Pancreas (tissue), 10 donors: ENCODE data around the gene PRRT1. TPM values are rescaled to one million over a fixed set of nuclear protein-coding genes. Genes with fewer than 3 reads are reported as not detected.

Source experiments
- ATAC-seq, 4 donors: fragments of 200-7000 bp; cut with Tn5 transposase; one replicate each; pipeline versions ENCODE4 v1.8.0 to v1.9.1; 2020; ENCODE audit warnings: mild to moderate bottlenecking in 4 of 4, moderate library complexity in 4 of 4
- DNase-seq, 6 donors: peaks; one replicate each; pipeline ENCODE4 v3.0.0-alpha.2; 2020
- FAIRE-seq: peaks from 2 replicates; lab custom pipeline; 2012; peaks lifted over from hg19 to GRCh38; lab: Jason Lieb, UNC
- H3K27ac ChIP-seq, 4 donors: fragments of 200-600 bp; sonication (generic); 1 replicate in 3 of 4; 2 replicates in 1 of 4; pipeline versions ENCODE4 v1.5.0 to v1.8.0; 2020
- H3K27me3 ChIP-seq, 4 donors: fragments of 200-600 bp; one replicate each; pipeline ENCODE4 v1.8.0; 2021
- H3K36me3 ChIP-seq, 3 donors: fragments of 200-600 bp; sonication (generic) in 1 of 3; one replicate each; pipeline versions ENCODE4 v1.5.0 to v1.8.0; 2020 to 2021
- H3K4me1 ChIP-seq, 3 donors: fragments of 200-600 bp; one replicate each; pipeline ENCODE4 v1.8.0; 2021
- H3K4me3 ChIP-seq, 4 donors: fragments of 200-600 bp; sonication (generic) in 2 of 4; one replicate each; pipeline versions ENCODE4 v1.5.0 to v1.8.0; 2020 to 2021
- H3K9me3 ChIP-seq, 4 donors: fragments of 200-600 bp; one replicate each; pipeline ENCODE4 v1.8.0; 2021
- WGBS, 2 donors: extraction: QIAGEN DNeasy Blood & Tissue Kit; methylation state at CpG; one replicate each; pipeline ENCODE4 v1.1.7; 2013; 5-methylcytosine and 5-hydroxymethylcytosine counted together
- intact Hi-C, 3 donors: fragments of 100-400 bp; cut with DNase I; formaldehyde crosslinking; loops; one replicate each; pipeline versions ENCODE4 v1.11.1 to v1.14.2; 2022
- polyA plus RNA-seq, 2 donors: library from polyadenylated mRNA; stranded (reverse); fragments of 200-250 nt; gene quantifications; one replicate each; pipeline ENCODE4 v1.2.3, GENCODE V29; 2013
- total RNA-seq, 6 donors: library from RNA; stranded (reverse); fragmentation: NEBNext Ultra II Directional in 4 of 6; extraction: Animal tissue kit (Norgen Biotek cat#: 25700) in 4 of 6; gene quantifications; one replicate each; pipeline versions ENCODE4 v1.2.1 to v1.2.4, GENCODE V29; 2021 to 2023
- TF ChIP-seq, protein P1 (sequence below), 4 donors: fragments of 200-600 bp; sonication (generic) in 3 of 4; IDR thresholded peaks; one replicate each; pipeline versions ENCODE4 v1.5.0 to v1.8.0; 2021; ENCODE audit warnings: antibody characterized with exemption in 4 of 4
- donor health status: healthy with polysubstance abuse.
- donor health status: DM: no; HTN: no; CAD: no; lungs with moderate emphysema.
- donor health status: DM: no; HTN: no; CAD: no.
- donor health status: control.
- donor health status: control.
- donor health status: Bipolar disorder and iron deficiency.
- donor health status: DM: yes; HTN: yes; CAD: no.
- donor health status: DM: no; HTN: no; CAD: no.
- donor health status: DM: no; HTN: no; CAD: no.
- donor health status: DM: yes; HTN: yes; CAD: no.

Gene PRRT1
- total and polyA plus RNA-seq, 8 donors: 0.08 to 5.8 (median 0.47) TPM

DNA sequence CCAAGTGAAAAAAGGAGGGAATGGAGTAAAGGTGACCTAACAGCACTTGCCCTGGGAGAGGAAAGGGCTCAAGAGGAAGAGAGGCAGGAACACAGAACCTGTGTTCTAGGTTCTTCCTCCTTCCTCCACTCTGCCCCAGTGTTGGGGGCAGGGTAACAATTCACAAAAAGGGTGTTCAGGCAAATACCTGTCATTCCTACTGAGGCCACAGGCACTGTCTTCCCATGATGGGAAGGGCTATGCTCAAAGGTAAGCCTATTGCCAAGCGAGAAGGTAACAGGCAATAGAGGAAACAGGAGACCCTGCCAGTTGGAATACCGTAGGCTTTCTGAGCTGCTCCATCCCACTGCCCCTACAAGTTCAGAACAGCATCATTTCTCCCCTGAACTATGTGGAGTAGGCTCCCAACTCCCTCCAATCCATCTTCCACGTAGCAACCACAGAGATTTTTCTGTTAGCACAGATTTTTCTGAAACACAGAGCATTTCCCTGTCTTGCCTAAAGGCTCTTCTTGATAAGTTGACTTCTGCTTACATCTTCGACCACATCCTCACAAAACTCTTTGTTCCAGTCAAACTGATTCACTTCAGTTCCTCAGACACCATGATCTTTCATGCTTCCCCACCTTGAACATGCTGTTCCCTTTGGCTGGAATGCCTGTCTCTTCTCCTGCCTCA is 21.4 kb upstream of the PRRT1 start:
- H3K36me3 ChIP-seq: no peaks in the 10 kb centered on the region
- 77% methylated on average over 4 of the region's 4 CpGs for WGBS, 2 donors
- ATAC-seq (no peak), FAIRE-seq (no peak), DNase-seq (no peak)
- no peaks in the 10 kb centered on the region for H3K27me3 ChIP-seq
- no peak overlapping the region for H3K27ac ChIP-seq
- H3K9me3 ChIP-seq: no peaks in the 10 kb centered on the region
- H3K4me1 ChIP-seq: peaks cover 16 to 20% (median 19%) of the 10 kb centered on the region in 3 donors
- intact Hi-C loops: no loop called here
- no peak overlapping the region for H3K4me3 ChIP-seq
- TF ChIP-seq, protein P1, sequence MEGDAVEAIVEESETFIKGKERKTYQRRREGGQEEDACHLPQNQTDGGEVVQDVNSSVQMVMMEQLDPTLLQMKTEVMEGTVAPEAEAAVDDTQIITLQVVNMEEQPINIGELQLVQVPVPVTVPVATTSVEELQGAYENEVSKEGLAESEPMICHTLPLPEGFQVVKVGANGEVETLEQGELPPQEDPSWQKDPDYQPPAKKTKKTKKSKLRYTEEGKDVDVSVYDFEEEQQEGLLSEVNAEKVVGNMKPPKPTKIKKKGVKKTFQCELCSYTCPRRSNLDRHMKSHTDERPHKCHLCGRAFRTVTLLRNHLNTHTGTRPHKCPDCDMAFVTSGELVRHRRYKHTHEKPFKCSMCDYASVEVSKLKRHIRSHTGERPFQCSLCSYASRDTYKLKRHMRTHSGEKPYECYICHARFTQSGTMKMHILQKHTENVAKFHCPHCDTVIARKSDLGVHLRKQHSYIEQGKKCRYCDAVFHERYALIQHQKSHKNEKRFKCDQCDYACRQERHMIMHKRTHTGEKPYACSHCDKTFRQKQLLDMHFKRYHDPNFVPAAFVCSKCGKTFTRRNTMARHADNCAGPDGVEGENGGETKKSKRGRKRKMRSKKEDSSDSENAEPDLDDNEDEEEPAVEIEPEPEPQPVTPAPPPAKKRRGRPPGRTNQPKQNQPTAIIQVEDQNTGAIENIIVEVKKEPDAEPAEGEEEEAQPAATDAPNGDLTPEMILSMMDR (IDR thresholded peaks at IDR 0.05): no peak

DNA sequence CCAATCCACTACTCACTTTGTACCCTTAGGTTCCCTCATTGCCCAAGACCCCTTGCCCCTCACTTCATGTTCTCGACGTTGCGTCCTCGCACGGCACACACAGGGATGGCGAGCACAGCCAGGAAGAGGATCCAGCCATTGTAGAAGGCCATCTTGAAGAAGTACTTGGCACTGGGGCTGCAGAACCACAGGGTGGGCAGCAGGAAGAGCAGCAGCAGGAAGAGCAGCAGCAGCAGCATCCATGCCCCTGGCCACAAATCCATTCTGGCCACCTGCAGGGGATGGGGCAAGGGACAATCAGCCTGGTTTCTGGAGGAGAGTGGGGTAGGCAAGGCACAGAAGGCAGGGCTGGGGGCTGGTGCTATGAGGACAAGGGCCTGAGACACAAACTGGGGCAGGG is 19.5 kb upstream of the PRRT1 start:
- 88 to 93% methylated on average over 6 of the region's 6 CpGs for WGBS, 2 donors
- H3K9me3 ChIP-seq: no peaks in the 10 kb centered on the region
- ATAC-seq: no peak

DNA sequence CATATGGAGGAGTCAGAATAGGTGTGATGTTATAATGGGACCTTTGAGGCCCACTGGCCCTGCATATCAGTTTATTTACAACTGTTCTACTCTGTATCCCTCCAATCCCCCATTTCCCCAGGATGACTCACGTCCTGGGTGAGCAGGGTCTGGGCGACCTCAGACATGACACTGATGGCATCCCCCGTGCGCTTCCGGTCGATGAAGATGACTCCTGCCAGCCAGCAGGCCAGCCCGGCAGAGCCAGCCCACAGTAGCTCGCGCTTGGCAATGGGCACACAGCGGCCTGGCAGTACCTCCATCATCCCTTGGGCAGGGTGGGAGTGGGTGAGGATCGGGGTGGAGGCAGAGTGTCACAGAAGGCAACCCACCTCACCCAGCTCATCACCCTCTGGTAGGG is 18.6 kb upstream of the PRRT1 start:
- no peak for ATAC-seq
- TF ChIP-seq, protein P1 (IDR thresholded peaks at IDR 0.05): no peak
- Histone ChIP-seq H3K27me3 (no peaks in the 10 kb centered on the region), H3K4me3 (no peak overlapping the region), H3K27ac (no peak overlapping the region), H3K4me1 (peaks cover 5 to 11% (median 6%) of the 10 kb centered on the region in 3 donors), H3K36me3 (no peaks in the 10 kb centered on the region), H3K9me3 (no peaks in the 10 kb centered on the region)
- 96 to 97% methylated on average over 11 of the region's 11 CpGs for WGBS, 2 donors
- DNase-seq: peak in 1 of 6 donors; percentile 45
- no peak for FAIRE-seq
- intact Hi-C loops: no loop called here

More for the DNA sequence above, 19.5 kb upstream of the PRRT1 start:
- peak in 1 of 6 donors; percentile 27 for DNase-seq
- TF ChIP-seq, protein P1 (IDR thresholded peaks at IDR 0.05): no peak
- FAIRE-seq: no peak
- Histone ChIP-seq H3K36me3 (no peaks in the 10 kb centered on the region), H3K27ac (no peak overlapping the region), H3K27me3 (no peaks in the 10 kb centered on the region), H3K4me3 (no peak overlapping the region), H3K4me1 (peaks cover 5 to 13% (median 9%) of the 10 kb centered on the region in 3 donors)
- intact Hi-C loops: no loop called here

DNA sequence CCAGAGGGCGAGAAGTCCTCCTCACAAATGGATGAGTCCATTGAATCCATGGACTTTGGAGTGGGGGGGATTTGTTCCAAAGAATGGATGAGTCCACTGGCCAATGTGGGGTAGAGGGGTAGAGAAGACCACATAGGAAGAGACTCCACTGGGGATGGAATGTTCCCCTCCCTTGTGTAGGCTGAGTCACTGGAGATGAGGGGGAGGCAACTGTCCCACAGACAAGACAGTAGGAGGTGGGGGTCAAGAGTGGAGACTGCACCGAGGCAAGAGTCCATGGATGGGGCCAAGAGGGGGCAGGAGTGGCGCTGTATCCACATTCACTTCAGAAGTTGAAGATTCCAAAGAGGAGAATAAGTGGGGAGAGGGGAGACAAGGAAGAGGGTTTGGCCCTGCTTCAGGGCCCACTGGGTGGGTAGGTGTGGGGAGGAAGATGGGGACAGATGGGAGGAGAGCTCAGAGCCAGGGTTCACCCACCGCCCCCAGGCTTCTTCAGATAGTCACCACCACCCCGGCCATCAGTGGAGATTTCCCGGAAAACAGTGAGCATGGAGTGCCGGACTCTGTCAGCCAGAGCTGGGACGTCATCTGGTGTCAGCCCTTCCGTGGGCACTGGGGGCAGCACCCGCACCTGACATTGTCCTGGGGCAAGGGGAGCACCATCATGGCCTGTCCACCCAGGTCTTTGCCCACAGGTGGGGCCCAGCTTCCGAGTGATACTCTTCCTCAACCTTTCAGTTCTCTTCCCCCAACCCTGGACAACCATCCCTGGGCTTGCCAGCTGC is 17.3 kb upstream of the PRRT1 start:
- Histone ChIP-seq H3K4me1 (no peaks in the 10 kb centered on the region), H3K36me3 (no peaks in the 10 kb centered on the region), H3K4me3 (no peak overlapping the region), H3K27me3 (no peaks in the 10 kb centered on the region), H3K9me3 (no peaks in the 10 kb centered on the region), H3K27ac (no peak overlapping the region)
- FAIRE-seq (no peak), DNase-seq (peak in 1 of 6 donors; percentile 36), ATAC-seq (peak in 2 of 4 donors; percentile 15 to 27)
- TF ChIP-seq, protein P1 (IDR thresholded peaks at IDR 0.05): no peak
- 85 to 87% methylated on average over 11 of the region's 11 CpGs for WGBS, 2 donors
- intact Hi-C loops: loop anchor here in 1 of 3 donors (10.0 kb wide), 1 partner anchor 54 kb away; no protein-coding TSS in a partner anchor
